AG09319 (cell line): ENCODE data around the gene SSC5D.

Experiments
- DNase-seq: peaks from one replicate; pipeline ENCODE4 v3.0.0-alpha.2; 2010; ENCODE audit warnings: low read depth; ENCODE audit errors: extremely low read depth
- CTCF ChIP-seq: IDR thresholded peaks from 2 replicates; pipeline ENCODE4 v1.5.1; 2011; ENCODE audit warnings: low read depth, mild to moderate bottlenecking, inconsistent platforms, low read length, moderate library complexity

The SSC5D gene

GRCh38 chr19:55554741-55555152 is 66.5 kb downstream of the SSC5D start:
- no peak for DNase-seq
- TF ChIP-seq CTCF, result no peak

GRCh38 chr19:55559684-55560083 is 71.4 kb downstream of the SSC5D start:
- TF ChIP-seq CTCF, result no peak
- no peak for DNase-seq

GRCh38 chr19:55563261-55563690 is 75.0 kb downstream of the SSC5D start:
- no peak for TF ChIP-seq CTCF
- DNase-seq, result no peak

GRCh38 chr19:55566823-55567222 is 78.6 kb downstream of the SSC5D start:
- DNase-seq, result no peak

GRCh38 chr19:55567708-55568328 is 79.6 kb downstream of the SSC5D start:
- DNase-seq, result no peak
- TF ChIP-seq CTCF, result no peak

More at GRCh38 chr19:55566823-55567222, 78.6 kb downstream of the SSC5D start:
- no peak for TF ChIP-seq CTCF
